ENCODE results near the gene SCLT1. TPM values are rescaled to one million over a fixed set of nuclear protein-coding genes. Genes with fewer than 3 reads are reported as not detected.

Gene SCLT1
- total RNA-seq, 1 experiment from 2014 or later, result 15.9 TPM

GRCh38 chr4:128835498-128836222 is 257.7 kb downstream of the SCLT1 start:
- no peaks in the 10 kb centered on the region for H3F3A ChIP-seq (ENCODE audit: insufficient read depth, low read depth)
- ChIA-PET CTCF (no interaction called here), POLR2A (ENCODE audit: unreplicated experiment) (no interaction called here)
- intact Hi-C loops (cut with micrococcal nuclease; ENCODE audit: unreplicated experiment), result no loop called here
- H3K4me1 ChIP-seq (replicated peaks; ENCODE audit: insufficient read depth), result no peaks in the 10 kb centered on the region
- no peaks in the 10 kb centered on the region for H3K36me3 ChIP-seq (ENCODE audit: low read depth)
- no peak overlapping the region for H3K4me3 ChIP-seq
- TF ChIP-seq EZH2 (IDR thresholded peaks at IDR 0.05; ENCODE audit: low read depth), result no peak
- no peak for TF ChIP-seq CTCF (conservative IDR thresholded peaks at IDR 0.05)
- H3K27me3 ChIP-seq (ENCODE audit: insufficient read depth, low read depth), result no peaks in the 10 kb centered on the region
- no peak for DNase-seq
- no peaks in the 10 kb centered on the region for H3K9me3 ChIP-seq (ENCODE audit: insufficient read depth, low read depth)
- no TSS peak for BruUV-seq (replicated peaks)
- no peak overlapping the region for H3K27ac ChIP-seq
- peaks cover 5% of the 10 kb centered on the region; the same call in 1 of the 2 replicates for H4K20me1 ChIP-seq (ENCODE audit: insufficient read depth)
- peaks cover 25% of the 10 kb centered on the region for H3K79me2 ChIP-seq (ENCODE audit: low read depth)
- H3K4me2 ChIP-seq, result no peak overlapping the region
- no peaks in the 10 kb centered on the region for H3K9me2 ChIP-seq (ENCODE audit: insufficient read depth)
- H2AFZ ChIP-seq, result no peak overlapping the region

Other genes with a start within 250 kb of the SCLT1 start
- gene C4orf33, start 2.6 kb upstream of the SCLT1 start, total RNA-seq (2021), result 12.4 and 17.4 TPM in 2 replicates

Measured in PC-9 (cell line).